Glutamatergic neuron (in vitro differentiated cells): ENCODE results near the gene STS. TPM values are rescaled to one million over a fixed set of nuclear protein-coding genes. Genes with fewer than 3 reads are reported as not detected.
A peak's percentile ranks its signal among the peaks of the same experiment; 100 is the strongest.

ENCODE experiments used
- DNase-seq: peaks from one replicate; pipeline ENCODE4 v3.0.0; 2022
- H3K27ac Mint-ChIP-seq: one replicate; pipeline ENCODE4 v1.8.0; 2020; ENCODE audit warnings: mild to moderate bottlenecking, mixed read lengths, inconsistent platforms; ENCODE audit not compliant: unreplicated experiment
- H3K27me3 Mint-ChIP-seq: one replicate; pipeline ENCODE4 v1.8.0; 2020; ENCODE audit warnings: mild to moderate bottlenecking, moderate library complexity, mixed read lengths, inconsistent platforms; ENCODE audit not compliant: unreplicated experiment
- H3K36me3 Mint-ChIP-seq: one replicate; pipeline ENCODE4 v1.8.0; 2020; ENCODE audit warnings: mild to moderate bottlenecking, mixed read lengths, inconsistent platforms; ENCODE audit not compliant: unreplicated experiment
- H3K4me1 Mint-ChIP-seq: one replicate; pipeline ENCODE4 v1.8.0; 2020; ENCODE audit warnings: mild to moderate bottlenecking, low read depth, mixed read lengths, inconsistent platforms; ENCODE audit not compliant: unreplicated experiment
- H3K4me3 Mint-ChIP-seq: one replicate; pipeline ENCODE4 v1.8.0; 2020; ENCODE audit warnings: mild to moderate bottlenecking, mixed read lengths, inconsistent platforms; ENCODE audit not compliant: unreplicated experiment
- H3K9me3 Mint-ChIP-seq: one replicate; pipeline ENCODE4 v1.8.0; 2020; ENCODE audit warnings: mild to moderate bottlenecking, moderate library complexity, mixed read lengths, inconsistent platforms; ENCODE audit not compliant: unreplicated experiment
- CTCF ChIP-seq: fragments of 200-600 bp; sonication (generic); IDR thresholded peaks from one replicate; pipeline ENCODE4 v1.5.0; 2021; ENCODE audit not compliant: partially characterized antibody, unreplicated experiment
- total RNA-seq: library from RNA; stranded (reverse); fragmentation: NEBNext Ultra II Directional; extraction: Animal tissue kit (Norgen Biotek cat#: 25700); gene quantifications from one replicate; pipeline ENCODE4 v1.2.1, GENCODE V29; 2021; ENCODE audit not compliant: unreplicated experiment

Gene STS
- total RNA-seq, 1 donor from 2014 or later: 7.2 TPM

GRCh38 chrX:7120878-7121219 lies 26.7 kb upstream of the STS start:
- no peak overlapping the region for H3K27ac Mint-ChIP-seq
- no peaks in the 10 kb centered on the region for H3K36me3 Mint-ChIP-seq
- no peaks in the 10 kb centered on the region for H3K27me3 Mint-ChIP-seq
- TF ChIP-seq CTCF: no peak
- DNase-seq: no peak
- no peak overlapping the region for H3K4me3 Mint-ChIP-seq
- H3K9me3 Mint-ChIP-seq: no peaks in the 10 kb centered on the region
- H3K4me1 Mint-ChIP-seq: peaks cover 6% of the 10 kb centered on the region

- DNase-seq: no peak
- peaks cover 2% of the 10 kb centered on the region for H3K4me1 Mint-ChIP-seq
- no peak overlapping the region for H3K4me3 Mint-ChIP-seq
- no peaks in the 10 kb centered on the region for H3K27me3 Mint-ChIP-seq
- H3K36me3 Mint-ChIP-seq: no peaks in the 10 kb centered on the region
- no peak for TF ChIP-seq CTCF
- no peak overlapping the region for H3K27ac Mint-ChIP-seq
- H3K9me3 Mint-ChIP-seq: no peaks in the 10 kb centered on the region
Measured at GRCh38 chrX:7127056-7127455, 20.5 kb upstream of the STS start.

GRCh38 chrX:7131621-7132020 lies 15.9 kb upstream of the STS start:
- no peak for TF ChIP-seq CTCF
- Mint-ChIP-seq H3K4me1 (peaks cover 16% of the 10 kb centered on the region), H3K27me3 (no peaks in the 10 kb centered on the region)

GRCh38 chrX:7132335-7133049 lies 15.0 kb upstream of the STS start:
- H3K27ac Mint-ChIP-seq: peak overlapping the region; percentile 78
- TF ChIP-seq CTCF: no peak
- H3K9me3 Mint-ChIP-seq: no peaks in the 10 kb centered on the region
- no peaks in the 10 kb centered on the region for H3K36me3 Mint-ChIP-seq
- H3K4me3 Mint-ChIP-seq: no peak overlapping the region
- H3K4me1 Mint-ChIP-seq: peaks cover 16% of the 10 kb centered on the region
- H3K27me3 Mint-ChIP-seq: no peaks in the 10 kb centered on the region
- DNase-seq: peak; percentile 35

More at GRCh38 chrX:7131621-7132020, 15.9 kb upstream of the STS start:
- Mint-ChIP-seq H3K9me3 (no peaks in the 10 kb centered on the region), H3K27ac (no peak overlapping the region), H3K36me3 (no peaks in the 10 kb centered on the region), H3K4me3 (no peak overlapping the region)
- DNase-seq: no peak

GRCh38 chrX:7133050-7133440 lies 14.5 kb upstream of the STS start:
- no peaks in the 10 kb centered on the region for H3K9me3 Mint-ChIP-seq
- peaks cover 16% of the 10 kb centered on the region for H3K4me1 Mint-ChIP-seq
- no peak for TF ChIP-seq CTCF
- no peaks in the 10 kb centered on the region for H3K27me3 Mint-ChIP-seq
- H3K27ac Mint-ChIP-seq: peak overlapping the region; percentile 78
- H3K4me3 Mint-ChIP-seq: peak overlapping the region; percentile 23
- no peak for DNase-seq
- H3K36me3 Mint-ChIP-seq: no peaks in the 10 kb centered on the region
